Keratinocyte (primary cell): ENCODE data around the gene ASTL. TPM values are rescaled to one million over a fixed set of nuclear protein-coding genes. Genes with fewer than 3 reads are reported as not detected.
A peak's percentile ranks its signal among the peaks of the same experiment; 100 is the strongest.

ENCODE experiments used
- DNase-seq: peaks from one replicate; pipeline ENCODE4 v3.0.0-alpha.2; 2011; ENCODE audit warnings: low read depth, missing footprints, low spot score
- FAIRE-seq: peaks from 2 replicates; lab custom pipeline; 2011; peaks lifted over from hg19 to GRCh38; lab: Jason Lieb, UNC
- H2AFZ ChIP-seq: 2 replicates; pipeline ENCODE4 v1.6.0; 2012; ENCODE audit warnings: low read length, control low read depth, inconsistent platforms; ENCODE audit not compliant: control insufficient read depth
- H3K27ac ChIP-seq: 2 replicates; pipeline ENCODE4 v1.5.1; 2011; ENCODE audit warnings: low read length; ENCODE audit not compliant: control insufficient read depth, insufficient read depth
- H3K27me3 ChIP-seq: 3 replicates; pipeline ENCODE4 v1.6.0; 2011; ENCODE audit warnings: low read length; ENCODE audit not compliant: control insufficient read depth, insufficient read depth; ENCODE audit errors: extremely low read depth
- H3K36me3 ChIP-seq, 2 experiments: 2 replicates in 1 of 2; 3 replicates in 1 of 2; pipeline ENCODE4 v1.5.1; 2011; ENCODE audit warnings: low read length in 2 of 2, mild to moderate bottlenecking in 1 of 2; ENCODE audit not compliant: control insufficient read depth in 2 of 2, insufficient read depth in 2 of 2; ENCODE audit errors: extremely low read depth in 1 of 2
- H3K4me1 ChIP-seq: 3 replicates; pipeline ENCODE4 v1.5.1; 2011; ENCODE audit warnings: low read length; ENCODE audit not compliant: control insufficient read depth, insufficient read depth; ENCODE audit errors: extremely low read depth
- H3K4me2 ChIP-seq: 3 replicates; pipeline ENCODE4 v1.6.0; 2011; ENCODE audit warnings: low read depth, low read length; ENCODE audit not compliant: control insufficient read depth, insufficient read depth; ENCODE audit errors: extremely low read depth
- H3K4me3 ChIP-seq, 3 experiments: fragments of 200-600 bp in 1 of 3; sonication (generic) in 1 of 3; 2 replicates in 2 of 3; 3 replicates in 1 of 3; pipeline ENCODE4 v1.5.1; 2011 to 2016; ENCODE audit warnings: low read length in 3 of 3, mild to moderate bottlenecking in 3 of 3, control low read depth in 2 of 3, inconsistent platforms in 1 of 3, low read depth in 1 of 3, mixed read lengths in 1 of 3, mixed run types in 1 of 3, moderate library complexity in 1 of 3; ENCODE audit not compliant: control insufficient read depth in 2 of 3, insufficient read depth in 2 of 3; ENCODE audit errors: extremely low read depth in 1 of 3
- H3K79me2 ChIP-seq: 2 replicates; pipeline ENCODE4 v1.6.0; 2012; ENCODE audit warnings: low read length; ENCODE audit not compliant: control insufficient read depth, insufficient read depth
- H3K9ac ChIP-seq: 3 replicates; pipeline ENCODE4 v1.6.0; 2011; ENCODE audit warnings: low read length; ENCODE audit not compliant: control insufficient read depth, insufficient read depth; ENCODE audit errors: extremely low read depth
- H3K9me1 ChIP-seq: 3 replicates; pipeline ENCODE4 v1.6.0; 2011; ENCODE audit warnings: low read length; ENCODE audit not compliant: control insufficient read depth, insufficient read depth; ENCODE audit errors: extremely low read depth
- H3K9me3 ChIP-seq: 2 replicates; pipeline ENCODE4 v1.5.1; 2012; ENCODE audit warnings: low read depth, low read length; ENCODE audit not compliant: control insufficient read depth
- H4K20me1 ChIP-seq: 3 replicates; pipeline ENCODE4 v1.6.0; 2011; ENCODE audit warnings: low read length; ENCODE audit not compliant: control insufficient read depth, insufficient read depth; ENCODE audit errors: extremely low read depth
- EZH2 ChIP-seq: IDR thresholded peaks from one replicate; pipeline ENCODE4 v1.6.1; 2012; ENCODE audit warnings: inconsistent platforms, mild to moderate bottlenecking, low read length, moderate library complexity
- dilution Hi-C: fragments of 300-500 bp; cut with MboI; formaldehyde crosslinking; loops from one replicate; pipeline ENCODE4 v1.7.0; 2020; ENCODE audit warnings: low sequenced_read_pairs; ENCODE audit not compliant: extremely low pct_ligation_motif_present
- polyA plus RNA-seq, 5 experiments: library from polyadenylated mRNA; depleted of rRNA in 3 of 5; stranded (reverse) in 3 of 5; stranded (forward) in 1 of 5; unstranded in 1 of 5; fragments of >200 nt; gene quantifications; 1 replicate in 1 of 5; 2 replicates in 3 of 5; 3 replicates in 1 of 5; pipeline versions ENCODE4 v1.2.1 to v1.2.3, GENCODE V29; 2011 to 2012; ENCODE audit warnings: missing spikeins in 2 of 5, low read depth in 1 of 5, low replicate concordance in 1 of 5
- TF ChIP-seq, protein P1 (sequence below), 3 experiments: IDR thresholded peaks in 1 of 3; conservative IDR thresholded peaks in 1 of 3; optimal IDR thresholded peaks in 1 of 3; 2 replicates in 2 of 3; 3 replicates in 1 of 3; pipeline versions ENCODE3 to v1.5.1; 2011; ENCODE audit warnings: low read length in 3 of 3, mild to moderate bottlenecking in 3 of 3, moderate library complexity in 2 of 3, control low read depth in 1 of 3, inconsistent platforms in 1 of 3; ENCODE audit not compliant: insufficient read depth in 2 of 3; ENCODE audit errors: extremely low read depth in 1 of 3

Gene ASTL
- polyA plus RNA-seq, 1 donor (not counting 4 experiments of a cell fraction or from before 2014, with no cell fraction given): not detected

DNA sequence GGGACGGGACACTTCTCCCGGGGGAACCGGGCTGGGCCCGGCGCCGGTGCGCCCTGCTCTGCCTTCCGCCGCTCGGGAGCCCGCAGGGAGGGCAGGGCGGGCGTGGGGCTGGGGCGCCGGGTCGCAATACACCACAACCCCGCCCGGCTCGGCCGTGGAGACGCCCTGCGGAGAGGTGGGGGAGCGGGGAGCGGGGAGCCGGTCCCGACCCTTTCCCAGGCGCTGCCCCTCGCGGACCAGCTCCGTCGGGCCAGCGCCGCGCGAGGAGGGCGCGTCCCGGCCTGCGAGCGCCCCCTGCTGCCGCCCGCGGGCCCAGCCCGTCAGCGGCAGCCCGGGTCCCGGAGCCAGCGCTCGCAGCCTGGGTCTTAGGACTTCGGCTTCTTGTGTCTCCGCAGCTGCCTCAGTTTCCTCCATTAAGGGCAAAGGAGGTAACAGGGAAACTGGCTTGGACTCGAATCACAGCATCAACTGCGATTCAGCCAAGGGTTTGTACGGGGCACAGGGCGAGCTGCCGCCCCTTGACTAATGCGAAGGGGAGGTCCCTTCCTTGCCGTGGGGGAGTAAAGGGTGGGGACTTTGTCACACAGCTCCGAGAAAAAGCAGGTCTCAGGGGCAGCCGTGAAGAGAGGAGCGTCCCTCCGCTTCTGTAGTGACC is 21.3 kb downstream of the ASTL start:
- FAIRE-seq: no peak
- Histone ChIP-seq H3K4me3 (peak overlapping the region; percentile 43 to 70 (median 46)), H3K9me3 (no peaks in the 10 kb centered on the region), H3K9ac (peak overlapping the region; percentile 39), H3K4me2 (peak overlapping the region; percentile 84), H3K36me3 (no peaks in the 10 kb centered on the region), H3K27ac (no peak overlapping the region), H4K20me1 (no peaks in the 10 kb centered on the region), H3K27me3 (peaks cover 47% of the 10 kb centered on the region), H3K9me1 (no peaks in the 10 kb centered on the region), H3K79me2 (no peaks in the 10 kb centered on the region), H2AFZ (peak overlapping the region; percentile 58), H3K4me1 (peaks cover 5% of the 10 kb centered on the region)
- dilution Hi-C loops: no loop called here
- TF ChIP-seq EZH2: no peak
- TF ChIP-seq, protein P1, sequence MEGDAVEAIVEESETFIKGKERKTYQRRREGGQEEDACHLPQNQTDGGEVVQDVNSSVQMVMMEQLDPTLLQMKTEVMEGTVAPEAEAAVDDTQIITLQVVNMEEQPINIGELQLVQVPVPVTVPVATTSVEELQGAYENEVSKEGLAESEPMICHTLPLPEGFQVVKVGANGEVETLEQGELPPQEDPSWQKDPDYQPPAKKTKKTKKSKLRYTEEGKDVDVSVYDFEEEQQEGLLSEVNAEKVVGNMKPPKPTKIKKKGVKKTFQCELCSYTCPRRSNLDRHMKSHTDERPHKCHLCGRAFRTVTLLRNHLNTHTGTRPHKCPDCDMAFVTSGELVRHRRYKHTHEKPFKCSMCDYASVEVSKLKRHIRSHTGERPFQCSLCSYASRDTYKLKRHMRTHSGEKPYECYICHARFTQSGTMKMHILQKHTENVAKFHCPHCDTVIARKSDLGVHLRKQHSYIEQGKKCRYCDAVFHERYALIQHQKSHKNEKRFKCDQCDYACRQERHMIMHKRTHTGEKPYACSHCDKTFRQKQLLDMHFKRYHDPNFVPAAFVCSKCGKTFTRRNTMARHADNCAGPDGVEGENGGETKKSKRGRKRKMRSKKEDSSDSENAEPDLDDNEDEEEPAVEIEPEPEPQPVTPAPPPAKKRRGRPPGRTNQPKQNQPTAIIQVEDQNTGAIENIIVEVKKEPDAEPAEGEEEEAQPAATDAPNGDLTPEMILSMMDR (optimal IDR thresholded peaks at IDR 0.05 in 1 of 3, IDR thresholded peaks at IDR 0.05 in 1 of 3, conservative IDR thresholded peaks at IDR 0.05 in 1 of 3; ENCODE audit: extremely low read depth in 1 of 3, insufficient read depth in 2 of 3, low read length in 3 of 3): peak in 2 of 3 experiments; percentile 63 to 74
- DNase-seq: no peak

DNA sequence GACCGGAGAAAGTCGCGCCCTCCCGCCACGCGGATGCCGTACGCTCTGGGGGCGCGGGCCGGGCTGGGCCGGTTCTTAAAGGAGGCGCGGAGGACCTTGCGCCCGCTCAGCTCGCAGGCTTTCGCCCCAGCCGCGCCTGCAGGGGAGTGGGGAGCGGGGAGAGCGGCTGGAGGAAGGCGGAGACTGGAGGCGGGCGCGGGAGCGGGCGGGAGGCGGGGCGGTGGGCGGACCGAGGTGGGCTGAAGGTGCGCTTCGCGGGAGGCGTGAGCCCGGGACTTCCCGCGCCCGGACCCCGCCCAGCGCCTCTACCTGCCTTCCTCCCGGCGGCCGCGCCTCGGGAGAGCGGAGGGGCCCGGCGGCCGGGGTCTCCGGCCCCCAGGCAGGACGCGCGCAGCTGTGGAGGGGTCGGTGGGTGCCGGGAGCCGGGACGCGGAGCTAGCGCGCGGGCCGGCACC is 21.9 kb downstream of the ASTL start, which contains the start of gene ADRA2B:
ADRA2B (minus strand) TSS at position 148 of the 455 bp plus-strand sequence. CDS start 422 bp downstream, outside the sequence.
- H3K9ac ChIP-seq: peak within 1 kb of the TSS; percentile 39
- H3K79me2 ChIP-seq: no peaks in the 10 kb centered on the region
- dilution Hi-C loops: no loop called here
- no peaks in the 10 kb centered on the region for H3K9me3 ChIP-seq
- peak within 1 kb of the TSS; percentile 84 for H3K4me2 ChIP-seq
- no peaks in the 10 kb centered on the region for H3K9me1 ChIP-seq
- peak within 1 kb of the TSS; percentile 43 to 70 (median 46) for H3K4me3 ChIP-seq
- TF ChIP-seq, protein P1 (optimal IDR thresholded peaks at IDR 0.05 in 1 of 3, IDR thresholded peaks at IDR 0.05 in 1 of 3, conservative IDR thresholded peaks at IDR 0.05 in 1 of 3; ENCODE audit: extremely low read depth in 1 of 3, insufficient read depth in 2 of 3, low read length in 3 of 3): no peak
- no peak for TF ChIP-seq EZH2
- H3K4me1 ChIP-seq: peaks cover 5% of the 10 kb centered on the region
- H4K20me1 ChIP-seq: no peaks in the 10 kb centered on the region
- peak within 1 kb of the TSS; percentile 58 for H2AFZ ChIP-seq
- FAIRE-seq (no peak), DNase-seq (no peak)
- H3K27me3 ChIP-seq: peaks cover 44% of the 10 kb centered on the region
- H3K36me3 ChIP-seq: no peaks in the 10 kb centered on the region
- H3K27ac ChIP-seq: no peak within 1 kb of the TSS
